ENCODE results near the gene CDC37.
"Not testable (repeated sequence)": the region's sequence is repeated elsewhere in the genome, so short reads cannot be mapped to it uniquely, and the experiment has no call there.

CDC37 gene

GRCh38 chr19:10419646-10420443 lies 16.5 kb upstream of the CDC37 start:
- DNase-seq (ENCODE audit: low read depth) = no peak

GRCh38 chr19:10419200-10419645 lies 15.9 kb upstream of the CDC37 start:
- DNase-seq (ENCODE audit: low read depth) = no peak

GRCh38 chr19:10418485-10419199 lies 15.3 kb upstream of the CDC37 start:
- no peak for DNase-seq (ENCODE audit: low read depth)

GRCh38 chr19:10418235-10418484 lies 14.8 kb upstream of the CDC37 start:
- DNase-seq (ENCODE audit: low read depth) = no peak

- DNase-seq (ENCODE audit: low read depth) = no peak
Measured at GRCh38 chr19:10417541-10418234, 14.3 kb upstream of the CDC37 start.

GRCh38 chr19:10416380-10417257 lies 13.3 kb upstream of the CDC37 start:
- DNase-seq (ENCODE audit: low read depth) = no peak

- DNase-seq (ENCODE audit: low read depth) = no peak
Measured at GRCh38 chr19:10416083-10416379, 12.7 kb upstream of the CDC37 start.

- no peak for DNase-seq (ENCODE audit: low read depth)
Measured at GRCh38 chr19:10412257-10412977, 9.1 kb upstream of the CDC37 start.

GRCh38 chr19:10411224-10411623 lies 7.9 kb upstream of the CDC37 start:
- not testable (repeated sequence) for DNase-seq (ENCODE audit: low read depth)

- no peak for DNase-seq (ENCODE audit: low read depth)
Measured at GRCh38 chr19:10408511-10409283, 5.4 kb upstream of the CDC37 start.

- DNase-seq (ENCODE audit: low read depth) = no peak
Measured at GRCh38 chr19:10407096-10407495, 3.8 kb upstream of the CDC37 start.

GRCh38 chr19:10406191-10406590 lies 2.8 kb upstream of the CDC37 start:
- no peak for DNase-seq (ENCODE audit: low read depth)

- DNase-seq (ENCODE audit: low read depth) = no peak
Measured at GRCh38 chr19:10404888-10405820, 1.8 kb upstream of the CDC37 start.

GRCh38 chr19:10402441-10403038 lies 802 bp downstream of the CDC37 start:
- DNase-seq (ENCODE audit: low read depth) = peak; percentile 30

- DNase-seq (ENCODE audit: low read depth) = no peak
Measured at GRCh38 chr19:10399878-10400277, 3.5 kb downstream of the CDC37 start.

- not testable (repeated sequence) for DNase-seq (ENCODE audit: low read depth)
Measured at GRCh38 chr19:10399340-10399739, 4.0 kb downstream of the CDC37 start.

- DNase-seq (ENCODE audit: low read depth) = no peak
Measured at GRCh38 chr19:10398819-10399218, 4.5 kb downstream of the CDC37 start.

- DNase-seq (ENCODE audit: low read depth) = no peak
Measured at GRCh38 chr19:10395917-10396316, 7.4 kb downstream of the CDC37 start.

GRCh38 chr19:10395436-10395835 lies 7.9 kb downstream of the CDC37 start:
- DNase-seq (ENCODE audit: low read depth) = no peak
